GM19023 (cell line): Measurements from ENCODE around the gene MLNR.

Source experiments
- ATAC-seq: cut with Tn5 transposase; IDR thresholded peaks from one replicate; pipeline ENCODE4 v1.9.1; 2021; ENCODE audit warnings: mild to moderate bottlenecking, moderate library complexity; ENCODE audit not compliant: unreplicated experiment

Gene MLNR

GRCh38 chr13:49225223-49226042 lies 5.3 kb downstream of the MLNR start:
- no peak for ATAC-seq

DNA sequence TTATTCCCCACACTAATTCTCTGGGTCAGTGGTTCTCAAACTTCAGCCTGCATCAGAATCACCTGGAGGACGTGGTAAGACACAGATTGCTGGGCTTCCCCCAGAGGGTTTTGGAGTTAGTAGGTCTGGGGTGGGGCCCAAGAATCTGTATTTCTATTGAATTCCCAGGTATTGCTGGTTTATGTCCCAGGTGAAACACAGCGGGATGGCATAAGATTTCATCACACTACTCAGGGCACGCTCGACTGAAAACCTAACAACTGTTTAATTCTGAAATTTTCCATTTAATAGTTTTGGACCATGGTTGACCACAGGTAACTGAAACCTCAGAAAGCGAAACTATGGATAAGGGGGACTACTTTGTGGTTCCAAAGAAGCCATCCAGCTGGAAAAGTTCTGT lies 6.5 kb downstream of the MLNR start:
- ATAC-seq, result no peak

DNA sequence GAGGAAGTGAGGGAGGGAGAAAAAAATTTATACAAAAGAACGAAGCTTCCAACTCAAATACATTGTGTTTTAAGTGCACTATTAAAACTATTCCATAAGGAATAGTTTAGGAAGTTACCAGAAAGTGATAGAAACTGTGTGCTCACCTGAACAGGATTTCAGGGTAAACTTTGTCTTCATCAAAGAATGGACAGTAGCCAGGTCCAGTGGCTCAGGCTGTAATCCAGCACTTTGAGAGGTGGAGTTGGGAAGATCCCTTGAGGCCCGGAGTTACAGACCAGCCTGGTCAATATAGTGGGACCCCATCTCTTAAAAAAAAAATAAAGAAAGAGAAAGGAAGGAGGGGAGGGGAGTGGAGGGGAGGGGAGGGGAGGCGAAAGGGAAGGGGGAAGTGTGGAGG lies 14.6 kb downstream of the MLNR start:
- no peak for ATAC-seq

- ATAC-seq, result no peak
These were observed 15.8 kb downstream of the MLNR start for GRCh38 chr13:49235856-49236431.

- no peak for ATAC-seq
These were observed 18.5 kb downstream of the MLNR start for GRCh38 chr13:49238621-49239020.

DNA sequence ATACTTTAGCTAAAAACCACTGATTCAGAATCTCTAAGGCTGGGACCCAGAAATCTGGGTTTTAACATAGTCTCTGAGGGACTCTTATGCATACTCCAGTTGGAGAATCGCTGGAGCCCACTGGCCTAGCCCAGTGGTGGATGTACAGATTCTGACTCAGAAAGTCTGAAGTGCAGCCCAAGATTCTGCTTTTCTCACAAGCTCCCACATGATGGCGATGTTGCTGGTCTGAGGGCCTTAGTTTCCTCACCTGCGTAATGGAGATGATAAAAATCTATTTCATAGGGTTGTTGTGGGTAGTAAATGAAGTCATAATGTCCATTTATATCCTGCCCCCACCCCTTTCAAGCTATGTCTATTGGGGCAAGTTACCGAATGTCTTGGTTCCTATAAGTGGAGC lies 19.9 kb downstream of the MLNR start:
- peak; percentile 50 for ATAC-seq

- no peak for ATAC-seq
These were observed 21.2 kb downstream of the MLNR start for GRCh38 chr13:49241296-49241695.

DNA sequence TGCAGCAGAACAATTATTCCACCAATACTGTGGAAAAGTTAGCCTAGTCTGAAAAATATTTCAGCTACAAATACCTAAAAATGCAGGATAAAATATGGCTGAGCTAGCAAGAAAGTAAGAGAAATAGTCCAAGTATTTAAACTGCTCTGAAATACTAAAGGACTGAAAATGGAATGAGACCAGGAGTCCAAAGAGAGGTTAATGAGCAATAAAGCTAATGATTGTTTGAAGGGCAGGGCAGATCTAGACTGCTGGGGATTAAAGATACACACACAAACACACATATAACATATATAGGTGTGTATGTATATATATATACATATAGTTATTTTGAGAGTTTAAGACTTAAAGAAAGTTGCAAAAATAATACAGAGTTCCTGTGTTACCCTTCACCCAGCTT lies 25.0 kb downstream of the MLNR start:
- no peak for ATAC-seq

GRCh38 chr13:49246850-49247642 lies 26.9 kb downstream of the MLNR start:
- ATAC-seq, result peak; percentile 45

GRCh38 chr13:49247643-49248621 lies 27.8 kb downstream of the MLNR start, which contains the start of gene CDADC1:
Gene CDADC1, plus strand, starts transcription at chr13:49247925. Its CDS starts 113 bp downstream, at chr13:49248038.
- ATAC-seq, result peak; percentile 96

- ATAC-seq, result no peak
These were observed 28.5 kb downstream of the MLNR start for GRCh38 chr13:49248622-49249002.

- no peak for ATAC-seq
These were observed 31.2 kb downstream of the MLNR start for GRCh38 chr13:49251326-49251725.

GRCh38 chr13:49253310-49253709 lies 33.2 kb downstream of the MLNR start:
- ATAC-seq, result no peak

DNA sequence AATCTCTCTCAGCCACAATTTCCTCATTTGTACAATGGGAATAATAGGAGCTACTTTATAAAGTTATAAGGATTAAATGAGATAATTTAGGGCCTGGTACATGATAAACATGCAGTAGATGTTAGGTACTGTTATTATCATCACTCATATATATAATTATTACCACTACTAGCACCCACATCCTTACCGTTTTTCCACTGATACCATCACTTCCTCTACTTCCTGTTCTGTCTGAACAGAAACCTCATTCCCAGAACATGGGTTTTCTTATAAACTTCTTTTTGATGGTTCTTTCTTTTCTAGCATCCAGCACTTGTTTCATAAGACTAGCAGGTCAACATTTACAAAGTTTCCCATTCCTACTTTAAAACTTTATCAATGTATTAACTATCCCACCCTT lies 33.9 kb downstream of the MLNR start:
- no peak for ATAC-seq

GRCh38 chr13:49256841-49257240 lies 36.7 kb downstream of the MLNR start:
- ATAC-seq, result no peak

DNA sequence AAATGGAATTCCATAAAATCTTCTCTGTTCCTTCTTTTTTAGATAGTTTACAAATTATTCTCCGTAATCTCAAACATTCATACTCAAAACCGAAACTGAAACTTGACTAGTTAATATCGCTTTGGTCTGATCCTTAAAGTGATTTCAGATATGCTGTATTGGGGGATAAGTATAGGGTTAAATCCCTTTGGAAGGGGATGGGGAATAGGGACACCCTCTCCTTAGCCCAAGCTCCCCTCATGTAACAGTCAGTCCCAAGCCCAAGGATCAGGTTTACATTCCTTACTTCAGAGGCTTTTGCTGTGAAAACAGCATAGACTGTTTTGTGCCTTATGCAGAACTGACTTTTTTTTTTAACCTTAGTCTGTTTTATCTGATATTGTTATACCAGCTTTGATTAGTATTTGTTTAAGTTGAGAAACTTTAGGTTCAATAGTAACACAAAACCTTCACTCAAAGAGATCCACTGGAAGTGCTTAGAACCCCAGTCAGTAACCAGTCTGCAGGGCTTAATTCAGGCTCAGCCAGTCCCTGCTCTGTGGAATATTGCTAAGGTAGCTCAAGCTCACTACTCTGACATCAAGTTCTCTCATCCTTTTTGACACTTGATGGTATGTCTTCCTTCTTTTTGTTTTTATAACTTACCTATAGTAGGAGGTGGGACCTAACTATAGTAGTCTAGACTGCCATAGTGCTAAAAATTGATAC lies 38.1 kb downstream of the MLNR start:
- no peak for ATAC-seq

- ATAC-seq, result no peak
These were observed 39.4 kb downstream of the MLNR start for GRCh38 chr13:49259586-49259985.

- ATAC-seq, result no peak
These were observed 42.5 kb downstream of the MLNR start for GRCh38 chr13:49262634-49263033.

GRCh38 chr13:49265822-49266221 lies 45.7 kb downstream of the MLNR start:
- no peak for ATAC-seq

- no peak for ATAC-seq
These were observed 51.1 kb downstream of the MLNR start for GRCh38 chr13:49271264-49271663.
